Tibial nerve (tissue), 4 donors: ENCODE measurements around the gene AUNIP. TPM values are rescaled to one million over a fixed set of nuclear protein-coding genes. Genes with fewer than 3 reads are reported as not detected.

Experiments
- DNase-seq, 2 donors: peaks; one replicate each; pipeline ENCODE4 v3.0.0-alpha.2; 2019; ENCODE audit warnings: low spot score in 2 of 2
- H3K27ac ChIP-seq, 4 donors: fragments of 200-600 bp; sonication (generic) in 3 of 4; one replicate each; pipeline ENCODE4 v1.5.1; 2017 to 2019; ENCODE audit warnings: mild to moderate bottlenecking in 1 of 4
- H3K27me3 ChIP-seq, 2 donors: fragments of 200-600 bp; sonication (generic) in 1 of 2; one replicate each; pipeline versions ENCODE4 v1.5.1 to v1.6.0; 2017 to 2019
- H3K36me3 ChIP-seq, 3 donors: fragments of 200-600 bp; sonication (generic); one replicate each; pipeline ENCODE4 v1.5.1; 2018 to 2019
- H3K4me1 ChIP-seq, 4 donors: fragments of 200-600 bp; sonication (generic) in 3 of 4; one replicate each; pipeline ENCODE4 v1.5.1; 2017 to 2019
- H3K4me3 ChIP-seq, 4 donors: fragments of 200-600 bp; sonication (generic) in 3 of 4; one replicate each; pipeline ENCODE4 v1.5.1; 2017 to 2019; ENCODE audit warnings: mild to moderate bottlenecking in 1 of 4, moderate library complexity in 1 of 4
- H3K9me3 ChIP-seq, 4 donors: fragments of 200-600 bp; sonication (generic) in 3 of 4; one replicate each; pipeline ENCODE4 v1.5.1; 2017 to 2019
- CTCF ChIP-seq, 5 experiments: fragments of 200-600 bp in 3 of 5; fragments of 450-650 bp in 2 of 5; sonication (generic) in 3 of 5; IDR thresholded peaks; one replicate each; pipeline ENCODE4 v1.5.1; 2016 to 2019; ENCODE audit warnings: antibody characterized with exemption in 5 of 5, mild to moderate bottlenecking in 3 of 5, moderate library complexity in 2 of 5
- EP300 ChIP-seq, 2 donors: sonication (generic); formaldehyde crosslinking; IDR thresholded peaks; one replicate each; pipeline ENCODE4 v1.6.1; 2017; ENCODE audit warnings: antibody characterized with exemption in 2 of 2, mild to moderate bottlenecking in 1 of 2
- POLR2A ChIP-seq, 2 donors: fragments of 450-650 bp; IDR thresholded peaks; one replicate each; pipeline ENCODE4 v1.6.1; 2017; ENCODE audit warnings: antibody characterized with exemption in 2 of 2, mild to moderate bottlenecking in 2 of 2, moderate library complexity in 2 of 2
- WGBS, 2 donors: methylation state at CpG; one replicate each; pipeline ENCODE4 v1.1.5; 2018; 5-methylcytosine and 5-hydroxymethylcytosine counted together
- total RNA-seq, 4 donors: library from RNA; depleted of rRNA; stranded (reverse); fragments of >200 nt; gene quantifications; one replicate each; pipeline ENCODE4 v1.1.0, GENCODE V29; 2016

AUNIP gene
- total RNA-seq, 4 donors from 2014 or later, result not detected

DNA sequence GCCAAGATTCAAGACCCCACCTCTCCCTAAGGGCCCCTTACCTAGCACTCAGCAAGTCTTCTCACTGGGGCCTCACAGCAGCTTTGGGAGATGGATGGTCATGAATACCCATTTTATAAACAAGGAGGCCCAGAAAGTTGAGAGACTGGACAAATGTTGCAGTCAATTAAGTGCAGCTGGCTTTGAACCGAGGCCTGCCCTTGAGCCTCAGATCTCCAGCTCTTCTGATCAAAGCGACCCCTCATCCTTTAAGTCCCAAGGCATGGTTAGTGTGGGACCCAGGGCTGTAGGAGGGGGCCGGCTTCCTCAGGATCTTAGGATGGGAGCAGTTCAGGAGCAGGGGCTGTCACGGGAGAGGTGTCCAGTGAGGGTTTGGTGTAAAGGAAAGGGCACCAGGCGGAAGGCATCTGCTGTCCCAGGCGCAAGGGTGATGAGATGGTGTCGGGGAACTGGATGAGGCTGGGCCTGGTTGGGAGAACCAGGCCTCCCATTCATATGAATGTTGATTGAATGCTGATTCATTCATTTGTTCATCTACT is 44.6 kb downstream of the AUNIP start:
- TF ChIP-seq POLR2A (IDR thresholded peaks at IDR 0.05) (no peak), EP300 (IDR thresholded peaks at IDR 0.05) (no peak), CTCF (IDR thresholded peaks at IDR 0.05) (no peak)
- Histone ChIP-seq H3K4me3 (no peak overlapping the region), H3K36me3 (peaks cover 0 to 70% (median 0%) of the 10 kb centered on the region in 3 donors), H3K4me1 (peaks cover 0 to 38% (median 21%) of the 10 kb centered on the region in 4 donors), H3K27ac (no peak overlapping the region), H3K27me3 (no peaks in the 10 kb centered on the region), H3K9me3 (no peaks in the 10 kb centered on the region)
- no peak for DNase-seq
- WGBS, 2 donors, result 80 to 87% methylated on average over 7 of the region's 7 CpGs

GRCh38 chr1:25813734-25814471 is 45.4 kb downstream of the AUNIP start:
- 91 to 92% methylated on average over 21 of the region's 24 CpGs for WGBS, 2 donors

DNA sequence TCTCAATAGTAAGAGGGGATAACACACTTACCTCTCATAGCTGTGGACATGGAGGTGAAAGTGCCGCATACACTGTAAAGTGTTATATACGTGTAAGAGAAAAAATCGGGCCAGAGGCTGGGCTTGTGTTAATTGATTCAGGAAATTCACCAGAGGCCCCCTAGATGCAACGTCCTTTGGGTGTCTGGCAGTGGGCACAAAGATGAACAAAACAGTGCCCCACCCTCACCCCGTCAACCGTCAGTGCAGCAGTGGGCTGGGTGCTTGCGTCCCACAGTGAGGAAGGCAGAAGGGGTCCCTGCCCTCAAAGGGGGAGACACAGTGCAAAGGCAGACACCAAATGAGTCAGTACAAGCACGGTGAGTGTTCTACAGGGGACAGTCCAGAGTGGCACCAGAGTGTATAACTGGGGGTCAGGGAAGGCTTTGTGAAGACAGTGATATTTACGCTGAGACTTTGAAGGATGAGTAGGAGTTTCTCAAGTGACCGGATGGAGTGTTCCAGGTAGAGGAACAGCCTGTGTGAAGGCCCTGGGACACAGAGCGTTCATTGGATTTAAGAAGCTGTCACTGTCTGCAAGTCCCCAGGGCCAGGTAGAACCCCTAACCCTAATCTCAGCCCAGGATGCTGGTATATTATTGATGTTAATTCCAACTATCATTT is 46.1 kb downstream of the AUNIP start:
- Histone ChIP-seq H3K4me3 (no peak overlapping the region), H3K9me3 (no peaks in the 10 kb centered on the region), H3K4me1 (peaks cover 0 to 36% (median 12%) of the 10 kb centered on the region in 4 donors), H3K27me3 (no peaks in the 10 kb centered on the region), H3K27ac (no peak overlapping the region), H3K36me3 (peaks cover 0 to 84% (median 0%) of the 10 kb centered on the region in 3 donors)
- DNase-seq, result no peak
- TF ChIP-seq POLR2A (IDR thresholded peaks at IDR 0.05), result no peak
- no peak for TF ChIP-seq CTCF (IDR thresholded peaks at IDR 0.05)
- no peak for TF ChIP-seq EP300 (IDR thresholded peaks at IDR 0.05)
- WGBS, 2 donors, result 78 to 81% methylated on average over 11 of the region's 11 CpGs

More at GRCh38 chr1:25813734-25814471, 45.4 kb downstream of the AUNIP start:
- no peak overlapping the region for H3K4me3 ChIP-seq
- no peak for DNase-seq
- peaks cover 0 to 36% (median 18%) of the 10 kb centered on the region in 4 donors for H3K4me1 ChIP-seq
- peaks cover 0 to 77% (median 0%) of the 10 kb centered on the region in 3 donors for H3K36me3 ChIP-seq
- no peaks in the 10 kb centered on the region for H3K9me3 ChIP-seq
- TF ChIP-seq POLR2A (IDR thresholded peaks at IDR 0.05) (no peak), EP300 (IDR thresholded peaks at IDR 0.05) (no peak), CTCF (IDR thresholded peaks at IDR 0.05) (no peak)
- H3K27ac ChIP-seq, result no peak overlapping the region
- no peaks in the 10 kb centered on the region for H3K27me3 ChIP-seq

DNA sequence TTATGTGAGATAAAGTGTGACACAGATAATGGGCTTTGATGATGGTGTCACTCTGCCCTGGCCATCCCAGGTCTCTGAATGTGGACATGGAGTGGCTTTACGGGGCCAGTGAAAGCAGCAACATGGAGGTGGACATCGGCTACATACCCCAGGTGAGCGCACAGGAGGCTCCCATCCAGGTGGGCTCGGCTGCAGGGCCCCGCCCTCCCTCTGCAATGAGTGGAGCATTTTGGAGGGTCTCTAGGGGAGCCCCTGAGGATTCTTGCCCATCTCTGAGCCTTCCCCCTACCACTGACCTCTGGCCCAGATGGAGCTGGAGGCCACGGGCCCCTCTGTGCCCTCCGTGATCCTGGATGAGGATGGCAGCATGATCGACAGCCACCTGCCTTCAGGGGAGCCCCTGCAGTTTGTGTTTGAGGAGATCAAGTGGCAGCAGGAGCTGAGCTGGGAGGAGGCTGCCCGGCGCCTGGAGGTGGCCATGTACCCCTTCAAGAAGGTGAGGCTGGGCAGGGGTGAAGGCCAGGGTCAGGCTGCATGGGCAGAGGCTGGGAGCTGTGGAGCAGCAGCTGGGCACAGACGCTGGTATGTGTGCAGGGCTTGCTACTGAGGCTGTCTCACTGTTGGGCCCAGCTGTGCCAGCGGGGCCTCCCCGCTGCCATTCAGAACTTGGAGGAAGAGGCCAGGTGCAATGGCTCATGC is 47.7 kb downstream of the AUNIP start:
- Histone ChIP-seq H3K4me3 (no peak overlapping the region), H3K36me3 (peaks cover 0 to 91% (median 0%) of the 10 kb centered on the region in 3 donors), H3K27ac (no peak overlapping the region), H3K27me3 (no peaks in the 10 kb centered on the region), H3K9me3 (no peaks in the 10 kb centered on the region), H3K4me1 (peaks cover 0 to 43% (median 21%) of the 10 kb centered on the region in 4 donors)
- no peak for TF ChIP-seq CTCF (IDR thresholded peaks at IDR 0.05)
- TF ChIP-seq POLR2A (IDR thresholded peaks at IDR 0.05), result no peak
- TF ChIP-seq EP300 (IDR thresholded peaks at IDR 0.05), result no peak
- no peak for DNase-seq
- WGBS, 2 donors, result 91 to 93% methylated on average over 11 to 13 of the region's 13 CpGs
